Mononuclear cell (primary cell): ENCODE data around the gene MALRD1. TPM values are rescaled to one million over a fixed set of nuclear protein-coding genes. Genes with fewer than 3 reads are reported as not detected.
"Not testable (repeated sequence)": the region's sequence is repeated elsewhere in the genome, so short reads cannot be mapped to it uniquely, and the experiment has no call there.

Experiments
- H3K27me3 ChIP-seq: 2 replicates; pipeline ENCODE4 v1.6.0; 2011; ENCODE audit warnings: low read length, control low read depth; ENCODE audit not compliant: insufficient read depth
- H3K4me1 ChIP-seq: 2 replicates; pipeline ENCODE4 v1.5.1; 2011; ENCODE audit warnings: mild to moderate bottlenecking, low read length, control low read depth; ENCODE audit not compliant: insufficient read depth
- H3K4me3 ChIP-seq: 2 replicates; pipeline ENCODE4 v1.5.1; 2011; ENCODE audit warnings: mild to moderate bottlenecking, low read length, moderate library complexity
- H3K9me3 ChIP-seq: 2 replicates; pipeline ENCODE4 v1.5.1; 2011; ENCODE audit warnings: low read depth, mild to moderate bottlenecking, control low read depth, low read length
- total RNA-seq: library from RNA; depleted of rRNA; stranded (reverse); fragments of >200 nt; gene quantifications from one replicate; pipeline ENCODE4 v1.2.3, GENCODE V29; 2012

MALRD1 gene
- total RNA-seq, 1 donor = not detected

GRCh38 chr10:19705250-19705649, 656.6 kb downstream of the MALRD1 start:
- H3K9me3 ChIP-seq = no peaks in the 10 kb centered on the region
- H3K4me1 ChIP-seq = no peaks in the 10 kb centered on the region
- H3K4me3 ChIP-seq = no peak overlapping the region
- no peaks in the 10 kb centered on the region for H3K27me3 ChIP-seq

- Histone ChIP-seq H3K4me1 (no peaks in the 10 kb centered on the region), H3K4me3 (no peak overlapping the region), H3K9me3 (peaks cover 8% of the 10 kb centered on the region), H3K27me3 (no peaks in the 10 kb centered on the region)
Observed at GRCh38 chr10:19706904-19707303, 658.3 kb downstream of the MALRD1 start.

GRCh38 chr10:19707376-19707775, 658.8 kb downstream of the MALRD1 start:
- no peaks in the 10 kb centered on the region for H3K4me1 ChIP-seq
- no peaks in the 10 kb centered on the region for H3K27me3 ChIP-seq
- peaks cover 12% of the 10 kb centered on the region for H3K9me3 ChIP-seq
- no peak overlapping the region for H3K4me3 ChIP-seq

- peaks cover 12% of the 10 kb centered on the region for H3K9me3 ChIP-seq
- H3K4me1 ChIP-seq = no peaks in the 10 kb centered on the region
- H3K27me3 ChIP-seq = no peaks in the 10 kb centered on the region
- no peak overlapping the region for H3K4me3 ChIP-seq
Observed at GRCh38 chr10:19708031-19708430, 659.4 kb downstream of the MALRD1 start.

DNA sequence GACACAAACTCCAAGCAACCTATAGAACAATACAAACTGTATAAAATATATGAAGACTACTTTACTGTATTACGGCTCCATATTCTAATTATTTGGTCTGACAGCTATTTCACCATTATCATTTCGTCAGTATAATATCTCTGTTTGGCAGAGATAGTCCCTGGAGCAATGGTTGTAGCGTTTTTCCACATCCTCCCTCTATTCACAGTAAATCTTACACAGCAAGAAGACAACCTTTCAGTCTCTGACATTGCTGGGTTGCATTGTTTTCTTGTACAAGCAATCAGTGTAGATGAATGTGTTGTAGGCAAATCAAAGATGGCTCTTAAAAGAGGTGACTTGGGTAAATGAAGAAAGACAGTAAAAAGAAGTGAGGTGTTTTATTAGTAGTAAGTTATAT, 662.0 kb downstream of the MALRD1 start:
- H3K4me3 ChIP-seq = no peak overlapping the region
- peaks cover 12% of the 10 kb centered on the region for H3K9me3 ChIP-seq
- H3K27me3 ChIP-seq = no peaks in the 10 kb centered on the region
- no peaks in the 10 kb centered on the region for H3K4me1 ChIP-seq

GRCh38 chr10:19713159-19713558, 664.6 kb downstream of the MALRD1 start:
- H3K4me3 ChIP-seq = no peak overlapping the region
- peaks cover 12% of the 10 kb centered on the region for H3K9me3 ChIP-seq
- no peaks in the 10 kb centered on the region for H3K27me3 ChIP-seq
- no peaks in the 10 kb centered on the region for H3K4me1 ChIP-seq

DNA sequence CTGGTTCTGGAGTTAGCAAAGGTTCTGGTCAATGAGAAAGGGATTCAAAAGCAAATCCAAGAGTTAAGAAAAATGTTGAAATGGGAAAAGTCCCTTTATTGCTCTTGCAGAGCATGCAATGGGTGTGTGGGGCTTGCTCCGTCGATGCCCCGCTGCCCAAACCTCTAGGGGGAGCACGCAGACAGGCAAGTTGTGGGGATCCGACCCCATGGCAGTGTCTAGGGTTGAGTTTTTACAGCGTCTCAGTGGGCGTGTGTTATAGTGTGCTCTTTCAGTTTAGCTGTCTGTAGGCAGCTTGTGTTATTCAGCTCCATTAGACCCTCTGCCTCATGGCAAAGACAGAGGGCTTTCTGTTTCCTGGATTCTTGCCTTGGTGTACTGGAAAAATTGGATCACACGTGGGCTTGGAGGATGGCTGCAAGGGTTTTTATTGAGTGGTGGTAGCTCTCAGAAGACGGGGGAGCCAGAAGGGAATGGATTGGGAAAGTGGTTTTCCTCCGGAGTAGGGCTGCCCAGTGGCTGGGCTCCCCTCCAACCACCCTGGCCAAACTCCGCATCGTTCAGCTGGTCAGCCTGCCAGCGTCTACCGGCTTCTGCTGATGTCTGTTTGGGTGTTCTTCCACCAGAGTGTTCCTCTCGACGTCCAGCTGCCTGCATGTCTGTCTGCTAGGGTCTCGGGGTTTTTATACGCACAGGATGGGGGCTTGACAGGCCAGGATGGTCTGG, 665.4 kb downstream of the MALRD1 start:
- H3K27me3 ChIP-seq = no peaks in the 10 kb centered on the region
- no peak overlapping the region for H3K4me3 ChIP-seq
- H3K4me1 ChIP-seq = no peaks in the 10 kb centered on the region

DNA sequence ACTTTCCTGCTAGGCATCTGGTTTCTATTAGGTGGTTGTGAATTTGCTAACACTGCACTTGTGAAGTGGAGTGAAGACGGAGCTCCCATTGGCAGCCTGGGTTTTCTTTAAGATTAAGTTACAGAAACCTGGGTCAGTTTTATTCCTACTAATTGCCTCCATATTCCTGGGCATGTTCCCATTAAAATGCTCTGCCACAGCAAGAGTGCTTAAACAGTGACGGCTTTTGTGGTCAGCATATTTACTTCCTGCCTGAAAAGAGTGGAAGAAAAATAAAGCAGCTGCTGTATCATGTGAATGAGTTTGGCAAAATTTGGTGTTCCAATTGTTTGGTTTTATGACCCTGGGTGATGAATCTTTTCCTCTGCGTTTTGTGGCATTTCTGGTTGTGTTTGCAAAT, 670.7 kb downstream of the MALRD1 start:
- no peaks in the 10 kb centered on the region for H3K4me1 ChIP-seq
- H3K27me3 ChIP-seq = no peaks in the 10 kb centered on the region
- no peaks in the 10 kb centered on the region for H3K9me3 ChIP-seq
- H3K4me3 ChIP-seq = no peak overlapping the region

More for the DNA sequence above, 665.4 kb downstream of the MALRD1 start:
- peaks cover 12% of the 10 kb centered on the region for H3K9me3 ChIP-seq

DNA sequence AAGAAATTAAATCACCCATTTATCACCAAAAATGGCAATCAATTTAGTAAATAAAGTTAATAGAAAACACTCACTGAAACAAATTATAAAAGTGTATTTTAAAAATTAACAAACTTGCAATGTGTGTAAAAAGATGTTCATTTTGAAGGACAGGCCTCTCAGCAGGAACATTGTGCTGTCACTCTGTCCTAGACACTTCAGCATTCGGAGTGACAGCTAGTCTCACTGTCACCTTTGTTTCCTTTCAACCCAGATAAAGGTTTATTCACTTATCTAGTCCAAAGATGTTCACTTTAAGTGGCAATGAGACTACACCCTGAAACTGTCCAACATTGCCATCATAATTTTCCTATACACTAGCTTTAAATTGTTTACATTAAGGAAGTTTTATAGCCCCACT, 675.7 kb downstream of the MALRD1 start:
- no peak overlapping the region for H3K4me3 ChIP-seq
- no peaks in the 10 kb centered on the region for H3K27me3 ChIP-seq
- no peaks in the 10 kb centered on the region for H3K9me3 ChIP-seq

DNA sequence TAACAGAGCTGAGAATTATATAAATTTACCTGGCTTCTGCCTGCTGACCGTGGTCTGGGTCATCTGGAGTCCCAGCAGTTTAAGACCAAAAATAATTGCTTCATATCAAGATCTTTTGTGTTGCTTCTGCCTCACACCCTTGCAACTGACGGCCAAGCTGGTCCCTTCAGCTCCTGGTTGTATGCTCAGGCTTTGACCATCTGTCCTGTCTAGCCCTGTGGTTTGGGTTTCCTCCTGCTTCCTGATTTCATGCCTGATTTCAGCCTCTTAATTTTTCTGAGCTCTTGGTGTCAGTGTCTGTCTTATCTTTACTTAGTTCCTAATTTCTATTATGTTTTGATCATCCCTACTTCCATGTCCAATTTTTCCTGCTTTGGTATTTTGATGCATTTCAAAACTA, 679.8 kb downstream of the MALRD1 start:
- Histone ChIP-seq H3K9me3 (no peaks in the 10 kb centered on the region), H3K4me3 (no peak overlapping the region), H3K27me3 (no peaks in the 10 kb centered on the region), H3K4me1 (no peaks in the 10 kb centered on the region)

More for the DNA sequence above, 675.7 kb downstream of the MALRD1 start:
- no peaks in the 10 kb centered on the region for H3K4me1 ChIP-seq

GRCh38 chr10:19728964-19729363, 680.4 kb downstream of the MALRD1 start:
- Histone ChIP-seq H3K9me3 (no peaks in the 10 kb centered on the region), H3K4me1 (no peaks in the 10 kb centered on the region), H3K27me3 (no peaks in the 10 kb centered on the region), H3K4me3 (no peak overlapping the region)

GRCh38 chr10:19730167-19730906, 681.7 kb downstream of the MALRD1 start:
- Histone ChIP-seq H3K9me3 (no peaks in the 10 kb centered on the region), H3K27me3 (no peaks in the 10 kb centered on the region), H3K4me3 (no peak overlapping the region), H3K4me1 (no peaks in the 10 kb centered on the region)

DNA sequence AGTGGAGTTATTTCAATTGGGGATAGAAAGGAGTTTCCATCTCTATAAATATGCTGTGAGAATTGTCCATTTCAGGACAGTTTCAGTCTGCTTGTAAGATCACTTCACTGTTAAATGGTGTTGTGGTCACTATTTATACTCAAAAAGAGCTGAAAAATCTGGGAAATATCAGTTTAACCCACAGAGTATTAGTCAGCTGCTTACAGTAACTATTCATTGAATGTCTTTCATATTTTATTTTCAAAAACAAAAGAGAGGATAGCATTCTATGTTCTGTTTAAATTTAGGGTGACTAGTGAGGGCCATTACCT, 682.3 kb downstream of the MALRD1 start:
- H3K4me3 ChIP-seq = no peak overlapping the region
- no peaks in the 10 kb centered on the region for H3K27me3 ChIP-seq
- no peaks in the 10 kb centered on the region for H3K9me3 ChIP-seq
- H3K4me1 ChIP-seq = no peaks in the 10 kb centered on the region

DNA sequence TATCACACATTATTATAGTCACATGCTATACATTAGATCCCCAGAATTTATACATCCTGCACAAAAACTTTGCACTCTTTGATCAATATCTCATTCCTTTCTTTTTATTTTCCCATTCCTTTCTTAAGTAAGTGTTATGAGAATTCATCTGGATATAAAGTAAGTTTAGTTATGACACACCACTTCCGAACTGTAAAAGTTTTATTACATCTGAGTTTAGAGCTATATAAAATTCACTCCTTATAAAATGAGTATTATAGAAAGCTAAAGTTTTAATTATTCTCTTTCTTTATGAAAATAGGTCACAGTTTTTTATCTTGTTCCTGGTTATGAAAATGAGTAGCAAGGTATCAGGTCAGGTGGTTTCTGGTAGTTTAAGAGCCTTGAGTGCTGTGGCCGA, 683.0 kb downstream of the MALRD1 start:
- no peaks in the 10 kb centered on the region for H3K4me1 ChIP-seq
- no peak overlapping the region for H3K4me3 ChIP-seq
- no peaks in the 10 kb centered on the region for H3K9me3 ChIP-seq
- no peaks in the 10 kb centered on the region for H3K27me3 ChIP-seq

GRCh38 chr10:19738440-19738839, 689.8 kb downstream of the MALRD1 start:
- Histone ChIP-seq H3K27me3 (no peaks in the 10 kb centered on the region), H3K4me3 (no peak overlapping the region), H3K9me3 (no peaks in the 10 kb centered on the region), H3K4me1 (no peaks in the 10 kb centered on the region)

- H3K4me3 ChIP-seq, H3K9me3 ChIP-seq, H3K27me3 ChIP-seq, H3K4me1 ChIP-seq: not testable (repeated sequence)
Observed at GRCh38 chr10:19739232-19739631, 690.6 kb downstream of the MALRD1 start.
